WERI-Rb-1 (cell line): Measurements from ENCODE around the gene ARVCF.

Source experiments
- DNase-seq: peaks from one replicate; pipeline ENCODE4 v3.0.0-alpha.2; 2020
- H3K27ac ChIP-seq: fragments of 250-450 bp; sonication (Bioruptor Pico); 2 replicates; pipeline ENCODE4 v1.5.1; 2020; ENCODE audit warnings: mild to moderate bottlenecking, moderate library complexity
- H3K27me3 ChIP-seq: fragments of 250-450 bp; sonication (Bioruptor Pico); 2 replicates; pipeline ENCODE4 v1.5.1; 2021; ENCODE audit warnings: mild to moderate bottlenecking, low read depth, moderate library complexity; ENCODE audit not compliant: insufficient read depth, severe bottlenecking
- H3K36me3 ChIP-seq: fragments of 250-450 bp; sonication (Bioruptor Pico); 2 replicates; pipeline ENCODE4 v1.5.1; 2020; ENCODE audit warnings: mild to moderate bottlenecking, moderate library complexity
- H3K4me3 ChIP-seq: 2 replicates; pipeline ENCODE4 v1.5.1; 2011; ENCODE audit warnings: low read depth, mild to moderate bottlenecking, control low read depth, low read length
- H3K9me3 ChIP-seq: fragments of 250-450 bp; sonication (Bioruptor Pico); 2 replicates; pipeline ENCODE4 v1.5.1; 2021; ENCODE audit warnings: mild to moderate bottlenecking, moderate library complexity; ENCODE audit not compliant: severe bottlenecking
- CTCF ChIP-seq: IDR thresholded peaks from 2 replicates; pipeline ENCODE4 v1.5.1; 2011; ENCODE audit warnings: low read depth, mild to moderate bottlenecking, control low read depth, inconsistent platforms, low read length

ARVCF gene

GRCh38 chr22:19932367-19933206 lies 84.0 kb downstream of the ARVCF start:
- Histone ChIP-seq H3K27ac (no peak overlapping the region), H3K27me3 (no peaks in the 10 kb centered on the region), H3K9me3 (peaks cover 6% of the 10 kb centered on the region), H3K4me3 (no peak overlapping the region), H3K36me3 (no peaks in the 10 kb centered on the region)
- no peak for TF ChIP-seq CTCF
- DNase-seq = no peak

- H3K4me3 ChIP-seq = no peak overlapping the region
- no peak for TF ChIP-seq CTCF
- H3K27me3 ChIP-seq = no peaks in the 10 kb centered on the region
- no peaks in the 10 kb centered on the region for H3K36me3 ChIP-seq
- peaks cover 6% of the 10 kb centered on the region for H3K9me3 ChIP-seq
- no peak for DNase-seq
- H3K27ac ChIP-seq = no peak overlapping the region
Measured at GRCh38 chr22:19931514-19931913, 85.1 kb downstream of the ARVCF start.

- Histone ChIP-seq H3K27ac (no peak overlapping the region), H3K36me3 (no peaks in the 10 kb centered on the region), H3K9me3 (peaks cover 6% of the 10 kb centered on the region), H3K27me3 (no peaks in the 10 kb centered on the region), H3K4me3 (no peak overlapping the region)
- TF ChIP-seq CTCF = no peak
- DNase-seq = no peak
Measured at GRCh38 chr22:19930551-19931486, 85.8 kb downstream of the ARVCF start.

GRCh38 chr22:19929586-19930550 lies 86.8 kb downstream of the ARVCF start:
- no peaks in the 10 kb centered on the region for H3K27me3 ChIP-seq
- no peaks in the 10 kb centered on the region for H3K9me3 ChIP-seq
- no peak overlapping the region for H3K27ac ChIP-seq
- no peak for DNase-seq
- H3K4me3 ChIP-seq = no peak overlapping the region
- TF ChIP-seq CTCF = no peak
- no peaks in the 10 kb centered on the region for H3K36me3 ChIP-seq

GRCh38 chr22:19928207-19928606 lies 88.4 kb downstream of the ARVCF start:
- no peaks in the 10 kb centered on the region for H3K9me3 ChIP-seq
- DNase-seq = no peak
- no peaks in the 10 kb centered on the region for H3K27me3 ChIP-seq
- H3K4me3 ChIP-seq = no peak overlapping the region
- no peak for TF ChIP-seq CTCF
- H3K27ac ChIP-seq = no peak overlapping the region
- H3K36me3 ChIP-seq = no peaks in the 10 kb centered on the region
